GM23248 (cell line): ENCODE data around the gene NBEAL2. TPM values are rescaled to one million over a fixed set of nuclear protein-coding genes. Genes with fewer than 3 reads are reported as not detected.

Source experiments
- DNase-seq: peaks from one replicate; pipeline ENCODE4 v3.0.0-alpha.2; 2015
- H2AFZ ChIP-seq: fragments of 200-600 bp; sonication (generic); 2 replicates; pipeline ENCODE4 v1.6.1; 2016; ENCODE audit warnings: antibody characterized with exemption
- H3F3A ChIP-seq: fragments of 200-600 bp; sonication (generic); 2 replicates; pipeline ENCODE4 v1.6.1; 2016; ENCODE audit warnings: mild to moderate bottlenecking, antibody characterized with exemption, mixed run types; ENCODE audit not compliant: insufficient read depth
- H3K27ac ChIP-seq: fragments of 200-600 bp; sonication (generic); 2 replicates; pipeline ENCODE4 v1.5.1; 2016; ENCODE audit warnings: mild to moderate bottlenecking
- H3K27me3 ChIP-seq: fragments of 200-600 bp; sonication (generic); replicated peaks from 2 replicates; pipeline ENCODE4 v1.6.1; 2016; ENCODE audit warnings: mild to moderate bottlenecking; ENCODE audit not compliant: insufficient read depth
- H3K36me3 ChIP-seq: fragments of 200-600 bp; sonication (generic); 2 replicates; pipeline ENCODE4 v1.6.1; 2016; ENCODE audit warnings: low read depth, mild to moderate bottlenecking
- H3K4me1 ChIP-seq: fragments of 200-600 bp; sonication (generic); 2 replicates; pipeline ENCODE4 v1.6.1; 2016; ENCODE audit warnings: mild to moderate bottlenecking; ENCODE audit not compliant: insufficient read depth
- H3K4me2 ChIP-seq: fragments of 200-600 bp; sonication (generic); one replicate; pipeline ENCODE4 v1.6.1; 2016; ENCODE audit warnings: mild to moderate bottlenecking; ENCODE audit not compliant: unreplicated experiment
- H3K4me3 ChIP-seq: fragments of 200-600 bp; sonication (generic); 2 replicates; pipeline ENCODE4 v1.5.1; 2016; ENCODE audit warnings: mild to moderate bottlenecking
- H3K79me2 ChIP-seq: fragments of 200-600 bp; sonication (generic); 2 replicates; pipeline ENCODE4 v1.6.1; 2016; ENCODE audit warnings: mild to moderate bottlenecking; ENCODE audit not compliant: insufficient read depth
- H3K9ac ChIP-seq: fragments of 200-600 bp; sonication (generic); 2 replicates; pipeline ENCODE4 v1.6.1; 2016; ENCODE audit warnings: mild to moderate bottlenecking
- H3K9me2 ChIP-seq: fragments of 200-600 bp; sonication (generic); 2 replicates; pipeline ENCODE4 v1.6.1; 2016; ENCODE audit warnings: mixed run types, mild to moderate bottlenecking, moderate library complexity; ENCODE audit not compliant: insufficient read depth
- H3K9me3 ChIP-seq: fragments of 200-600 bp; sonication (generic); one replicate; pipeline ENCODE4 v1.6.1; 2017; ENCODE audit warnings: low read depth
- H4K20me1 ChIP-seq: fragments of 200-600 bp; sonication (generic); 2 replicates; pipeline ENCODE4 v1.6.0; 2016; ENCODE audit not compliant: insufficient read depth
- EZH2 ChIP-seq: fragments of 200-600 bp; sonication (generic); IDR thresholded peaks from 2 replicates; pipeline ENCODE4 v1.6.1; 2018; ENCODE audit warnings: antibody characterized with exemption, mild to moderate bottlenecking; ENCODE audit not compliant: insufficient read depth, poor library complexity, severe bottlenecking
- EZH2phosphoT487 ChIP-seq: fragments of 200-600 bp; sonication (generic); IDR thresholded peaks from 2 replicates; pipeline ENCODE4 v1.6.1; 2018; ENCODE audit warnings: antibody characterized with exemption, moderate library complexity, mild to moderate bottlenecking, low read depth; ENCODE audit not compliant: insufficient read depth
- WGBS, 2 experiments: methylation state at CpG; one replicate each; pipeline ENCODE4 v1.1.6; 2015 to 2017; ENCODE audit warnings: low lambda C conversion rate in 2 of 2, low coverage in 1 of 2; ENCODE audit errors: missing lambda C conversion rate in 2 of 2; 5-methylcytosine and 5-hydroxymethylcytosine counted together
- in situ Hi-C: fragments of 300-500 bp; cut with MboI; formaldehyde crosslinking; loops from 2 replicates; pipeline ENCODE4 v1.15.0; 2020
- polyA plus RNA-seq: library from polyadenylated mRNA; unstranded; fragments of >200 nt; fragmentation: Nextera tagmentation; extraction: Ambion mirVana; gene quantifications from 2 replicates; pipeline ENCODE4 v1.2.1, GENCODE V29; 2016
- total RNA-seq: library from RNA; depleted of rRNA; stranded (reverse); fragments of >200 nt; shearing (Covaris generic); gene quantifications from 2 replicates; pipeline ENCODE4 v1.2.3, GENCODE V29; 2014

The NBEAL2 gene
- total and polyA plus RNA-seq, 2 experiments from 2014 or later: 0.94 to 2.8 TPM

- no peaks in the 10 kb centered on the region for H4K20me1 ChIP-seq
- 79 to 83% methylated on average over 7 of the region's 7 CpGs for WGBS, 2 experiments
- H2AFZ ChIP-seq: no peak overlapping the region
- H3K4me3 ChIP-seq: no peak overlapping the region
- in situ Hi-C loops: no loop called here
- TF ChIP-seq EZH2phosphoT487 (no peak), EZH2 (no peak)
- H3K4me1 ChIP-seq: no peaks in the 10 kb centered on the region
- no peaks in the 10 kb centered on the region for H3F3A ChIP-seq
- H3K9me2 ChIP-seq: no peaks in the 10 kb centered on the region
- no peak overlapping the region for H3K9ac ChIP-seq
- no peaks in the 10 kb centered on the region for H3K79me2 ChIP-seq
- no peak for DNase-seq
- no peaks in the 10 kb centered on the region for H3K36me3 ChIP-seq
- no peak overlapping the region for H3K27ac ChIP-seq
- H3K9me3 ChIP-seq: no peaks in the 10 kb centered on the region
- H3K4me2 ChIP-seq: no peak overlapping the region
- H3K27me3 ChIP-seq: no peaks in the 10 kb centered on the region
Measured at GRCh38 chr3:46993986-46994385, 14.5 kb downstream of the NBEAL2 start.

GRCh38 chr3:46994801-46995731 lies 15.6 kb downstream of the NBEAL2 start:
- Histone ChIP-seq H3K4me1 (no peaks in the 10 kb centered on the region; the same call in 1 of the 2 replicates), H2AFZ (no peak overlapping the region), H4K20me1 (no peaks in the 10 kb centered on the region), H3K27ac (no peak overlapping the region), H3K79me2 (no peaks in the 10 kb centered on the region), H3K27me3 (no peaks in the 10 kb centered on the region), H3K9me2 (no peaks in the 10 kb centered on the region), H3K9ac (no peak overlapping the region), H3K4me2 (no peak overlapping the region), H3K9me3 (no peaks in the 10 kb centered on the region), H3F3A (no peaks in the 10 kb centered on the region), H3K4me3 (no peak overlapping the region), H3K36me3 (no peaks in the 10 kb centered on the region)
- DNase-seq: no peak
- 89 to 90% methylated on average over 28 to 29 of the region's 29 CpGs for WGBS, 2 experiments
- no peak for TF ChIP-seq EZH2
- TF ChIP-seq EZH2phosphoT487: no peak
- in situ Hi-C loops: no loop called here

GRCh38 chr3:46995901-46996562 lies 16.6 kb downstream of the NBEAL2 start:
- in situ Hi-C loops: no loop called here
- peaks cover 4% of the 10 kb centered on the region; the same call in 1 of the 2 replicates for H3K4me1 ChIP-seq
- TF ChIP-seq EZH2: no peak
- no peak for TF ChIP-seq EZH2phosphoT487
- no peaks in the 10 kb centered on the region for H3K9me2 ChIP-seq
- no peak overlapping the region for H3K4me2 ChIP-seq
- no peaks in the 10 kb centered on the region for H3K9me3 ChIP-seq
- H3K36me3 ChIP-seq: no peaks in the 10 kb centered on the region
- no peak overlapping the region for H3K4me3 ChIP-seq
- no peaks in the 10 kb centered on the region for H4K20me1 ChIP-seq
- H3K79me2 ChIP-seq: no peaks in the 10 kb centered on the region
- H3K9ac ChIP-seq: no peak overlapping the region
- 90 to 91% methylated on average over 18 to 21 of the region's 22 CpGs for WGBS, 2 experiments
- H3F3A ChIP-seq: no peaks in the 10 kb centered on the region
- no peak overlapping the region for H2AFZ ChIP-seq
- no peak overlapping the region for H3K27ac ChIP-seq
- no peaks in the 10 kb centered on the region for H3K27me3 ChIP-seq
- DNase-seq: no peak

- Histone ChIP-seq H3K4me2 (no peak overlapping the region), H3K36me3 (no peaks in the 10 kb centered on the region), H3K4me3 (no peak overlapping the region), H3K4me1 (peaks cover 4% of the 10 kb centered on the region; the same call in 1 of the 2 replicates), H3F3A (no peaks in the 10 kb centered on the region), H3K79me2 (no peaks in the 10 kb centered on the region), H3K9me2 (no peaks in the 10 kb centered on the region), H4K20me1 (no peaks in the 10 kb centered on the region), H3K27me3 (no peaks in the 10 kb centered on the region), H3K9me3 (no peaks in the 10 kb centered on the region), H3K9ac (no peak overlapping the region), H2AFZ (no peak overlapping the region), H3K27ac (no peak overlapping the region)
- in situ Hi-C loops: no loop called here
- 66 to 71% methylated on average over 12 of the region's 12 CpGs for WGBS, 2 experiments
- no peak for DNase-seq
- TF ChIP-seq EZH2phosphoT487 (no peak), EZH2 (no peak)
Measured at GRCh38 chr3:46996689-46997452, 17.4 kb downstream of the NBEAL2 start.
